Prostate gland (tissue), 2 donors: ENCODE results near the gene LRRC36. TPM values are rescaled to one million over a fixed set of nuclear protein-coding genes. Genes with fewer than 3 reads are reported as not detected.

ENCODE experiments used
- DNase-seq: peaks from one replicate; pipeline ENCODE4 v3.0.0-alpha.2; 2019; ENCODE audit warnings: low spot score
- H3K27ac ChIP-seq, 2 donors: fragments of 200-600 bp; sonication (generic); 2 replicates each; pipeline ENCODE4 v1.5.1; 2017 to 2019
- H3K27me3 ChIP-seq: fragments of 200-600 bp; sonication (generic); replicated peaks from 2 replicates; pipeline ENCODE4 v1.5.1; 2019; ENCODE audit not compliant: insufficient read depth
- H3K36me3 ChIP-seq, 2 donors: fragments of 200-600 bp; sonication (generic); 1 replicate in 1 of 2; 2 replicates in 1 of 2; pipeline versions ENCODE4 v1.5.1 to v1.8.1; 2017 to 2019
- H3K4me1 ChIP-seq: fragments of 200-600 bp; sonication (generic); replicated peaks from 2 replicates; pipeline ENCODE4 v1.5.1; 2019
- H3K4me3 ChIP-seq, 2 donors: fragments of 200-600 bp; sonication (generic); 2 replicates each; pipeline ENCODE4 v1.5.1; 2017 to 2019
- H3K9me3 ChIP-seq: fragments of 200-600 bp; sonication (generic); 2 replicates; pipeline ENCODE4 v1.5.1; 2017
- POLR2A ChIP-seq: fragments of 450-650 bp; IDR thresholded peaks from one replicate; pipeline ENCODE4 v1.6.1; 2016; ENCODE audit warnings: antibody characterized with exemption, mild to moderate bottlenecking
- POLR2AphosphoS5 ChIP-seq: sonication (generic); formaldehyde crosslinking; IDR thresholded peaks from one replicate; pipeline ENCODE4 v1.6.1; 2017; ENCODE audit warnings: antibody characterized with exemption
- WGBS: methylation state at CpG from one replicate; pipeline ENCODE4 v1.1.5; 2018; 5-methylcytosine and 5-hydroxymethylcytosine counted together
- intact Hi-C: fragments of 100-400 bp; cut with DNase I; formaldehyde crosslinking; loops from one replicate; pipeline ENCODE4 v1.14.2; 2022
- total RNA-seq, 2 donors: library from RNA; depleted of rRNA; stranded (reverse); fragments of >200 nt; gene quantifications; one replicate each; pipeline ENCODE4 v1.1.0, GENCODE V29; 2016
- TF ChIP-seq, protein P1 (sequence below), 4 experiments: fragments of 200-600 bp in 2 of 4; fragments of 450-650 bp in 2 of 4; sonication (generic) in 2 of 4; IDR thresholded peaks; 1 replicate in 3 of 4; 2 replicates in 1 of 4; pipeline ENCODE4 v1.5.1; 2016 to 2019; ENCODE audit warnings: antibody characterized with exemption in 4 of 4, mild to moderate bottlenecking in 2 of 4, moderate library complexity in 2 of 4

Gene LRRC36
- total RNA-seq, 2 donors from 2014 or later = 4.6 TPM; not detected in 1

DNA sequence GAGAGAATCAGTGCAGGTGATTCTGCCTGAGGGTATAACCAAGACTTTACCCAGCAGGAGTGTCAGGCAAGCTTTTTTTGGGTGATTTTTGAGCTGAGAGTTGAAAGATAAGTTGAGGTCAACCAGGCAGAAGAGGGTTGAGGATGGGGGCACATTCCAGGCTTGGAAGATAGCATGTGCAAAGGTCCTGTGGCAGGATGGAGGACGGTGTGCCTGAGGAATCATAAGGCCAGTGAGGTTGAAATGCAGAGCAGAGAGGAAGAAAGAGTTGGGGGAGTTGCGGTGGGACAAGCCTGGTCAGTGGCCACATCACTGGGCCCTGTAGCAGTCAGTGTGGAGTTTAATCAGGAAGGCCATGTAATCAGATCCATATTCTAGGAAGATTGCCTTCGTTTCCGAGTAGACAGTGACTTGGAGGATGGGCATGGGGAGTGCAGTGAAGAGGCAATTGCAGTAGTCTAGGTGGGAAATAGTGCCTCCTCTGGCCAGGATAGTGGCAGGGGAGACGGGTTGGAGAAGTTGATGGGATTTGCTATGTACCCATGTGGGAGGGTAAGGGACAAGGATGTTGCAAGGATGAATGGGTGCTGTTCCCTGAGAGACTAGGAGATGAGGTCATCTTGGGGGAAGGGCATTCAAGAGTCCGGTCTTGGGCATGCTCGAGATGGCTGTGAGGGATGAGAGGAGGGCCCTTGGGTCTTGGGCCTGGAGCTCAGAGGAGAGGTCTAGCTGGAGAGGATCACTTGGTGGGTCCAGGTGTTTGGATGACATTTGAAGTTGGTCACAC lies 43.4 kb upstream of the LRRC36 start:
- WGBS = 88% methylated on average over 7 of the region's 7 CpGs
- intact Hi-C loops = loop anchor here (10.0 kb wide), 1 partner anchor 112 kb away; the partner anchor contains the start of gene TPPP3
- no peak for DNase-seq
- H3K4me3 ChIP-seq = no peak overlapping the region
- no peaks in the 10 kb centered on the region for H3K36me3 ChIP-seq
- H3K27ac ChIP-seq = no peak overlapping the region
- no peak for TF ChIP-seq POLR2AphosphoS5
- TF ChIP-seq, protein P1, sequence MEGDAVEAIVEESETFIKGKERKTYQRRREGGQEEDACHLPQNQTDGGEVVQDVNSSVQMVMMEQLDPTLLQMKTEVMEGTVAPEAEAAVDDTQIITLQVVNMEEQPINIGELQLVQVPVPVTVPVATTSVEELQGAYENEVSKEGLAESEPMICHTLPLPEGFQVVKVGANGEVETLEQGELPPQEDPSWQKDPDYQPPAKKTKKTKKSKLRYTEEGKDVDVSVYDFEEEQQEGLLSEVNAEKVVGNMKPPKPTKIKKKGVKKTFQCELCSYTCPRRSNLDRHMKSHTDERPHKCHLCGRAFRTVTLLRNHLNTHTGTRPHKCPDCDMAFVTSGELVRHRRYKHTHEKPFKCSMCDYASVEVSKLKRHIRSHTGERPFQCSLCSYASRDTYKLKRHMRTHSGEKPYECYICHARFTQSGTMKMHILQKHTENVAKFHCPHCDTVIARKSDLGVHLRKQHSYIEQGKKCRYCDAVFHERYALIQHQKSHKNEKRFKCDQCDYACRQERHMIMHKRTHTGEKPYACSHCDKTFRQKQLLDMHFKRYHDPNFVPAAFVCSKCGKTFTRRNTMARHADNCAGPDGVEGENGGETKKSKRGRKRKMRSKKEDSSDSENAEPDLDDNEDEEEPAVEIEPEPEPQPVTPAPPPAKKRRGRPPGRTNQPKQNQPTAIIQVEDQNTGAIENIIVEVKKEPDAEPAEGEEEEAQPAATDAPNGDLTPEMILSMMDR (IDR thresholded peaks at IDR 0.05) = no peak
- no peak for TF ChIP-seq POLR2A
- H3K9me3 ChIP-seq = no peaks in the 10 kb centered on the region
- peaks cover 4% of the 10 kb centered on the region for H3K4me1 ChIP-seq
- H3K27me3 ChIP-seq = no peaks in the 10 kb centered on the region

DNA sequence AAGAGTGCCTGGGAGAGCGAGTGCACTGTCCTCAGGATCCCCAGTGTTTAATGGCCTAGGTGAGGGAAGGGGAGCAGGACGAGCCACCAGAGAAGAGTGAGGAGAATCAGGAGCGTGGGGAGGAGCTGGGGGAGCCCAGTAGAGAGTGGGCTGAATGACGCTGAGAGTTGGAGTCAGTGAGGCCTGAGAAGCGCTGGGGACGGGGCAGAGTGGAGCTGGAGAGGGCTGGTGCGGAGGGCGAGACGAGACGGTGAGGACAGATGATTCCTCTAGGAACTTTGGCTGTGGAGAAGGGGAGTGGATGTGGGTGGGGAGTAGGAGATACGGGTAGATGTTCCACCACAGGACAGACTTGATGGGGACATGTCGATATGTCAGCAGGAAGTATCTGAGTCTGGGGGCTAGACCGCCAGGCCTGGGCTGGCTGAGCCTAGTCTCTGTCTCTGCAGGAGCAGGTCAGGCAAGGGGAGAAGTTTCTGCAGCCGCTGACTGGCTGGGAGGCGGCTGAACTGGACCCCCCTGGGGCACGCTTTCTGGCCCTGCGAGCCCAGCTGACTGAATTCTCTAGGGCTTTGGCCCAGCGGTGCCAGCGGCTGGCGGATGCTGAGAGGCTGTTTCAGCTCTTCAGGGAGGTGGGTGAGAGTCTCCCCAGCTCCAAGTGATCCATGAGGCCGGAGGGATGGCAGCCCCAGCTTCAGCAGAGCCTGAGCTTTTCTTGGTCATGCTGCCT lies 42.6 kb upstream of the LRRC36 start:
- no peaks in the 10 kb centered on the region for H3K4me1 ChIP-seq
- intact Hi-C loops = loop anchor here (10.0 kb wide), 1 partner anchor 111 kb away; the partner anchor contains the start of gene TPPP3
- H3K9me3 ChIP-seq = no peaks in the 10 kb centered on the region
- TF ChIP-seq, protein P1 (IDR thresholded peaks at IDR 0.05) = no peak
- TF ChIP-seq POLR2AphosphoS5 (no peak), POLR2A (no peak)
- no peak for DNase-seq
- H3K4me3 ChIP-seq = no peak overlapping the region
- WGBS = 91% methylated on average over 21 of the region's 21 CpGs
- no peaks in the 10 kb centered on the region for H3K27me3 ChIP-seq
- no peak overlapping the region for H3K27ac ChIP-seq
- no peaks in the 10 kb centered on the region for H3K36me3 ChIP-seq

DNA sequence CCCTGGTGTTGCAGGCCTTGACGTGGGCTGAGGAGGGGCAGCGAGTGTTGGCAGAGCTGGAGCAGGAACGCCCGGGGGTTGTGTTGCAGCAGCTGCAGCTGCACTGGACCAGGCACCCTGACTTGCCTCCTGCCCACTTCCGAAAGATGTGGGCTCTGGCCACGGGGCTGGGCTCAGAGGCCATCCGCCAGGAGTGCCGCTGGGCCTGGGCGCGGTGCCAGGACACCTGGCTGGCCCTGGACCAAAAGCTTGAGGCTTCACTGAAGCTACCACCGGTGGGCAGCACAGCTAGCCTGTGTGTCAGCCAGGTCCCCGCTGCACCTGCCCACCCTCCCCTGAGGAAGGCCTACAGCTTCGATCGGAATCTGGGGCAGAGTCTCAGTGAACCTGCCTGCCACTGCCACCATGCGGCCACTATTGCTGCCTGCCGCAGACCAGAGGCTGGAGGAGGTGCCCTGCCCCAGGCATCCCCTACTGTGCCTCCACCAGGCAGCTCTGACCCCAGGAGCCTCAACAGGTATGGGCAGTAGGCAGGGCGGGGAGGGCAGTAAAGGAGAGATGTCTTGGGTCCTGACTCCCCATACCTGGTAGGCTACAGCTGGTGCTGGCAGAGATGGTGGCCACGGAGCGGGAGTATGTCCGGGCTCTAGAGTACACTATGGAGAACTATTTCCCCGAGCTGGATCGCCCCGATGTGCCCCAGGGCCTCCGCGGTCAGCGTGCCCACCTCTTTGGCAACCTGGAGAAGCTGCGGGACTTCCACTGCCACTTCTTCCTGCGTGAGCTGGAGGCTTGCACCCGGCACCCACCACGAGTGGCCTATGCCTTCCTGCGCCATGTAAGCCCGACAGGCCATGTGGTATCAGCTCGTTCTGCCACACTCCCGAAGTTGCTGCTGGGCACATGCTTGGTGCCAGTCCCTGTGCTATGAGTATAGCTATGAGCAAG lies 41.6 kb upstream of the LRRC36 start:
- TF ChIP-seq, protein P1 (IDR thresholded peaks at IDR 0.05) = peak in 3 of 4 experiments; percentile 36 to 71 (median 45)
- TF ChIP-seq POLR2A (no peak), POLR2AphosphoS5 (peak; percentile 15)
- no peaks in the 10 kb centered on the region for H3K4me1 ChIP-seq
- H3K4me3 ChIP-seq = no peak overlapping the region
- peak; percentile 36 for DNase-seq
- intact Hi-C loops = loop anchor here (10.0 kb wide), 1 partner anchor 110 kb away; the partner anchor contains the start of gene TPPP3
- H3K27ac ChIP-seq = no peak overlapping the region
- 66% methylated on average over 33 of the region's 34 CpGs for WGBS
- no peaks in the 10 kb centered on the region for H3K9me3 ChIP-seq
- H3K36me3 ChIP-seq = no peaks in the 10 kb centered on the region
- no peaks in the 10 kb centered on the region for H3K27me3 ChIP-seq

DNA sequence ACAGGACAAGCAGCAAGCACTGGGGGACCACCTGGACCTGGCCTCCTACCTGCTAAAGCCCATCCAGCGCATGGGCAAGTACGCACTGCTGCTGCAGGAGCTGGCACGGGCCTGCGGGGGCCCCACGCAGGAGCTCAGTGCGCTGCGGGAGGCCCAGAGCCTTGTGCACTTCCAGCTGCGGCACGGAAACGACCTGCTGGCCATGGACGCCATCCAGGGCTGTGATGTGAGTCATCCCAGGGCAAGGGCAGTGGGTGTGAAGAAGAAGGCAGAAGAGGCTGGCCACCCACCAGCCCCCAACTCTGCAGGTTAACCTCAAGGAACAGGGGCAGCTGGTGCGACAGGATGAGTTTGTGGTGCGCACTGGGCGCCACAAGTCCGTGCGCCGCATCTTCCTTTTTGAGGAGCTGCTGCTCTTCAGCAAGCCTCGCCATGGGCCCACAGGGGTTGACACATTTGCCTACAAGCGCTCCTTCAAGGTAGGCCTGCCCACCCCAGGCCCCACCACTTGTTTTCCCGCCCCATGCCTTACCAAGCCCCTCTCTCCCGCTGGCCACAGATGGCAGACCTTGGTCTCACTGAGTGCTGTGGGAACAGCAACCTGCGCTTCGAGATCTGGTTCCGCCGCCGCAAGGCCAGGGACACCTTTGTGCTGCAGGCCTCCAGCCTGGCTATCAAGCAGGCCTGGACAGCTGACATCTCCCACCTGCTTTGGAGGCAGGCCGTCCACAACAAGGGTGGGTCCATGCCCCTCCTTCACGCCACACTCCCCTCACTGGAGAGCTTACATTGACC lies 40.0 kb upstream of the LRRC36 start:
- DNase-seq = no peak
- Histone ChIP-seq H3K36me3 (no peaks in the 10 kb centered on the region), H3K27me3 (no peaks in the 10 kb centered on the region), H3K4me1 (no peaks in the 10 kb centered on the region), H3K4me3 (no peak overlapping the region), H3K27ac (no peak overlapping the region), H3K9me3 (no peaks in the 10 kb centered on the region)
- intact Hi-C loops = loop anchor here (10.0 kb wide), 1 partner anchor 108 kb away; the partner anchor contains the start of gene TPPP3
- TF ChIP-seq POLR2AphosphoS5 (no peak), POLR2A (no peak)
- TF ChIP-seq, protein P1 (IDR thresholded peaks at IDR 0.05) = no peak
- 91% methylated on average over 24 of the region's 28 CpGs for WGBS
